Measurements from ENCODE around the gene HAUS7. TPM values are rescaled to one million over a fixed set of nuclear protein-coding genes. Genes with fewer than 3 reads are reported as not detected.

The HAUS7 gene
- polyA plus RNA-seq, 1 experiment, result 38.4 TPM

- Histone ChIP-seq H3K4me3 (ENCODE audit: low read depth, low read length) (no peak overlapping the region), H3K27me3 (ENCODE audit: control insufficient read depth, insufficient read depth, low read length) (no peaks in the 10 kb centered on the region), H3K36me3 (ENCODE audit: control insufficient read depth, insufficient read depth, low read length) (no peaks in the 10 kb centered on the region)
- ChIA-PET CTCF (interaction anchor here (1.8 kb wide), 1 partner anchor 29 kb away, joined by 6 read pairs; no protein-coding TSS in a partner anchor), POLR2A (no interaction called here)
- TF ChIP-seq CTCF (IDR thresholded peaks at IDR 0.05; ENCODE audit: insufficient read depth, low read depth, low read length), result no peak
- no peak for DNase-seq (ENCODE audit: low read depth)
Observed at GRCh38 chrX:153477901-153478300, 7.5 kb upstream of the HAUS7 start.

- ChIA-PET CTCF (interaction anchor here (0.7 to 2.0 kb wide), 5 partner anchors 12 to 33 kb away, joined by 3 to 7 read pairs (median 3); partner anchors contain the start of gene BGN), POLR2A (no interaction called here)
- TF ChIP-seq CTCF (IDR thresholded peaks at IDR 0.05; ENCODE audit: insufficient read depth, low read depth, low read length), result no peak
- H3K27me3 ChIP-seq (ENCODE audit: control insufficient read depth, insufficient read depth, low read length), result no peaks in the 10 kb centered on the region
- no peak overlapping the region for H3K4me3 ChIP-seq (ENCODE audit: low read depth, low read length)
- H3K36me3 ChIP-seq (ENCODE audit: control insufficient read depth, insufficient read depth, low read length), result no peaks in the 10 kb centered on the region
- DNase-seq (ENCODE audit: low read depth), result no peak
Observed at GRCh38 chrX:153477364-153477857, 7.0 kb upstream of the HAUS7 start.

- no peak overlapping the region for H3K4me3 ChIP-seq (ENCODE audit: low read depth, low read length)
- ChIA-PET CTCF (interaction anchor here (0.7 to 2.0 kb wide), 5 partner anchors 13 to 34 kb away, joined by 3 to 7 read pairs (median 3); partner anchors contain the start of gene BGN), POLR2A (no interaction called here)
- TF ChIP-seq CTCF (IDR thresholded peaks at IDR 0.05; ENCODE audit: insufficient read depth, low read depth, low read length), result no peak
- no peaks in the 10 kb centered on the region for H3K27me3 ChIP-seq (ENCODE audit: control insufficient read depth, insufficient read depth, low read length)
- no peak for DNase-seq (ENCODE audit: low read depth)
- no peaks in the 10 kb centered on the region for H3K36me3 ChIP-seq (ENCODE audit: control insufficient read depth, insufficient read depth, low read length)
Observed at GRCh38 chrX:153476666-153477363, 6.4 kb upstream of the HAUS7 start.

- Histone ChIP-seq H3K27me3 (ENCODE audit: control insufficient read depth, insufficient read depth, low read length) (no peaks in the 10 kb centered on the region), H3K36me3 (ENCODE audit: control insufficient read depth, insufficient read depth, low read length) (no peaks in the 10 kb centered on the region), H3K4me3 (ENCODE audit: low read depth, low read length) (no peak overlapping the region)
- ChIA-PET CTCF (interaction anchor here (2.0 to 8.8 kb wide), 2 partner anchors 19 to 33 kb away, joined by 7 to 132 read pairs; partner anchors contain the start of gene BGN), POLR2A (no interaction called here)
- no peak for DNase-seq (ENCODE audit: low read depth)
- no peak for TF ChIP-seq CTCF (IDR thresholded peaks at IDR 0.05; ENCODE audit: insufficient read depth, low read depth, low read length)
Observed at GRCh38 chrX:153475751-153476281, 5.4 kb upstream of the HAUS7 start.

GRCh38 chrX:153475271-153475670 is 4.9 kb upstream of the HAUS7 start:
- DNase-seq (ENCODE audit: low read depth), result no peak
- H3K27me3 ChIP-seq (ENCODE audit: control insufficient read depth, insufficient read depth, low read length), result no peaks in the 10 kb centered on the region
- H3K36me3 ChIP-seq (ENCODE audit: control insufficient read depth, insufficient read depth, low read length), result no peaks in the 10 kb centered on the region
- H3K4me3 ChIP-seq (ENCODE audit: low read depth, low read length), result no peak overlapping the region
- ChIA-PET POLR2A (no interaction called here), CTCF (interaction anchor here (1.5 to 8.8 kb wide), 2 partner anchors 15 to 33 kb away, joined by 4 to 132 read pairs; no protein-coding TSS in a partner anchor)
- TF ChIP-seq CTCF (IDR thresholded peaks at IDR 0.05; ENCODE audit: insufficient read depth, low read depth, low read length), result no peak

All from BJ (cell line).